IMR-90 (cell line): ENCODE measurements around the gene CABP4. TPM values are rescaled to one million over a fixed set of nuclear protein-coding genes. Genes with fewer than 3 reads are reported as not detected.

Experiments used
- ATAC-seq: fragments of 200-7000 bp; cut with Tn5 transposase; 2 replicates; pipeline ENCODE4 v1.9.1; 2020; ENCODE audit warnings: low read depth, mild to moderate bottlenecking, moderate library complexity
- BruUV-seq: library from RNA; stranded (reverse); fragments of 400-500 nt; replicated peaks from 2 replicates; lab custom pipeline; 2021; lab: Mats Ljungman, UMichigan
- CTCF ChIA-PET: fragments of 300-600 bp; formaldehyde crosslinking; extraction: SDS; loops from one replicate; lab custom pipeline; 2021; ENCODE audit warnings: antibody characterized with exemption; lab: Yijun Ruan, JAX
- POLR2A ChIA-PET: fragments of 300-600 bp; sonication (Branson Sonifier 250); formaldehyde crosslinking; loops from one replicate; lab custom pipeline; 2022; ENCODE audit warnings: antibody characterized with exemption; ENCODE audit not compliant: unreplicated experiment; lab: Charles Lee
- DNase-seq: peaks from one replicate; pipeline ENCODE4 v3.0.0; 2013
- H2AFZ ChIP-seq: replicated peaks from 2 replicates; pipeline ENCODE3; 2013; ENCODE audit warnings: low read length, mild to moderate bottlenecking; ENCODE audit not compliant: poor library complexity
- H2AK5ac ChIP-seq: 2 replicates; pipeline ENCODE4 v1.6.1; 2013; ENCODE audit warnings: low read depth, low read length, inconsistent platforms
- H2AK9ac ChIP-seq: replicated peaks from 2 replicates; pipeline ENCODE3; 2013; ENCODE audit warnings: mild to moderate bottlenecking, low read depth, low read length, moderate library complexity; ENCODE audit not compliant: poor library complexity
- H2BK120ac ChIP-seq: 2 replicates; pipeline ENCODE4 v1.6.1; 2013; ENCODE audit warnings: low read depth, low read length, inconsistent platforms
- H2BK15ac ChIP-seq: 3 replicates; pipeline ENCODE4 v1.6.1; 2013; ENCODE audit warnings: low read depth, low read length, inconsistent platforms
- H2BK20ac ChIP-seq: 2 replicates; pipeline ENCODE4 v1.6.1; 2013; ENCODE audit warnings: low read depth, mild to moderate bottlenecking, inconsistent platforms, low read length, moderate library complexity
- H2BK5ac ChIP-seq: 2 replicates; pipeline ENCODE4 v1.6.1; 2013; ENCODE audit warnings: mild to moderate bottlenecking, low read depth, low read length, inconsistent platforms; ENCODE audit not compliant: poor library complexity, severe bottlenecking
- H3K14ac ChIP-seq: replicated peaks from 2 replicates; pipeline ENCODE4 v1.6.1; 2013; ENCODE audit warnings: low read depth, low read length, inconsistent platforms
- H3K18ac ChIP-seq: 2 replicates; pipeline ENCODE4 v1.6.1; 2013; ENCODE audit warnings: low read depth, low read length, control low read depth
- H3K23ac ChIP-seq: 2 replicates; pipeline ENCODE4 v1.6.1; 2013; ENCODE audit warnings: low read depth, low read length, inconsistent platforms
- H3K27ac ChIP-seq: 2 replicates; pipeline ENCODE4 v1.5.1; 2013; ENCODE audit warnings: mild to moderate bottlenecking, control low read depth, low read length; ENCODE audit not compliant: insufficient read depth
- H3K27me3 ChIP-seq: 2 replicates; pipeline ENCODE4 v1.6.1; 2013; ENCODE audit warnings: low read length; ENCODE audit not compliant: control insufficient read depth, insufficient read depth
- H3K36me3 ChIP-seq: 2 replicates; pipeline ENCODE4 v1.6.1; 2013; ENCODE audit warnings: low read length, mixed read lengths; ENCODE audit not compliant: control insufficient read depth, insufficient read depth
- H3K4ac ChIP-seq: 2 replicates; pipeline ENCODE4 v1.6.1; 2013; ENCODE audit warnings: low read depth, low read length, inconsistent platforms
- H3K4me1 ChIP-seq: 2 replicates; pipeline ENCODE4 v1.6.1; 2013; ENCODE audit warnings: low read length, mixed read lengths; ENCODE audit not compliant: control insufficient read depth, insufficient read depth
- H3K4me2 ChIP-seq: 2 replicates; pipeline ENCODE4 v1.6.1; 2013; ENCODE audit warnings: low read depth, mild to moderate bottlenecking, control low read depth, low read length, moderate library complexity
- H3K4me3 ChIP-seq: 2 replicates; pipeline ENCODE4 v1.5.1; 2013; ENCODE audit warnings: low read depth, mild to moderate bottlenecking, control low read depth, low read length, moderate library complexity; ENCODE audit not compliant: insufficient read depth
- H3K56ac ChIP-seq: 2 replicates; pipeline ENCODE4 v1.6.1; 2013; ENCODE audit warnings: low read length, inconsistent platforms; ENCODE audit not compliant: insufficient read depth; ENCODE audit errors: extremely low read depth
- H3K79me1 ChIP-seq, 2 experiments: 2 replicates each; pipeline ENCODE4 v1.6.1; 2013; ENCODE audit warnings: low read length in 2 of 2, inconsistent platforms in 1 of 2, low read depth in 1 of 2
- H3K9ac ChIP-seq: 2 replicates; pipeline ENCODE4 v1.6.1; 2013; ENCODE audit warnings: low read depth, low read length, control low read depth
- H3K9me1 ChIP-seq: 2 replicates; pipeline ENCODE4 v1.6.1; 2013; ENCODE audit warnings: low read length, inconsistent platforms; ENCODE audit not compliant: insufficient read depth
- H3K9me3 ChIP-seq: 2 replicates; pipeline ENCODE4 v1.6.1; 2013; ENCODE audit warnings: low read length; ENCODE audit not compliant: control insufficient read depth, insufficient read depth
- H4K20me1 ChIP-seq: 2 replicates; pipeline ENCODE4 v1.6.1; 2013; ENCODE audit warnings: low read length, inconsistent platforms; ENCODE audit not compliant: insufficient read depth
- H4K5ac ChIP-seq: 2 replicates; pipeline ENCODE4 v1.6.1; 2013; ENCODE audit warnings: mild to moderate bottlenecking, low read depth, low read length, control low read depth
- H4K8ac ChIP-seq, 2 experiments: 2 replicates each; pipeline ENCODE4 v1.6.1; 2013; ENCODE audit warnings: low read depth in 2 of 2, low read length in 2 of 2, control low read depth in 1 of 2, inconsistent platforms in 1 of 2
- H4K91ac ChIP-seq: 2 replicates; pipeline ENCODE4 v1.6.1; 2013; ENCODE audit warnings: low read depth, low read length, inconsistent platforms; ENCODE audit not compliant: insufficient read depth
- BHLHE40 ChIP-seq: fragments of 150-350 bp; IDR thresholded peaks from 2 replicates; pipeline ENCODE4 v1.6.1; 2016; ENCODE audit warnings: mild to moderate bottlenecking, low read depth, low read length
- CEBPB ChIP-seq: IDR thresholded peaks from 2 replicates; pipeline ENCODE4 v1.6.1; 2012; ENCODE audit warnings: low read depth, low read length, improper control_type of control experiment
- CHD1 ChIP-seq: IDR thresholded peaks from 2 replicates; pipeline ENCODE4 v1.6.1; 2012; ENCODE audit warnings: low read depth, low read length, improper control_type of control experiment
- CTCF ChIP-seq: conservative IDR thresholded peaks from 2 replicates; pipeline ENCODE4 v1.5.1; 2012; ENCODE audit warnings: mild to moderate bottlenecking, low read depth, low read length, improper control_type of control experiment
- ELK1 ChIP-seq: fragments of 150-350 bp; IDR thresholded peaks from 2 replicates; pipeline ENCODE4 v1.6.1; 2016; ENCODE audit warnings: low read depth, mild to moderate bottlenecking, low read length, moderate library complexity, borderline replicate concordance
- FOS ChIP-seq: fragments of 150-350 bp; IDR thresholded peaks from 2 replicates; pipeline ENCODE4 v1.6.1; 2016; ENCODE audit warnings: low read depth, low read length
- MAZ ChIP-seq: IDR thresholded peaks from 2 replicates; pipeline ENCODE4 v1.6.1; 2012; ENCODE audit warnings: low read depth, mild to moderate bottlenecking, low read length, improper control_type of control experiment, moderate library complexity, borderline replicate concordance
- MXI1 ChIP-seq: IDR thresholded peaks from 2 replicates; pipeline ENCODE4 v1.6.1; 2012; ENCODE audit warnings: low read depth, mild to moderate bottlenecking, low read length, moderate library complexity, borderline replicate concordance
- NFE2L2 ChIP-seq: fragments of 150-350 bp; IDR thresholded peaks from 2 replicates; pipeline ENCODE4 v1.6.1; 2016; ENCODE audit warnings: low read depth, mild to moderate bottlenecking, low read length
- RAD21 ChIP-seq: IDR thresholded peaks from 2 replicates; pipeline ENCODE4 v1.6.1; 2012; ENCODE audit warnings: low read length, improper control_type of control experiment
- RCOR1 ChIP-seq: IDR thresholded peaks from 2 replicates; pipeline ENCODE4 v1.6.1; 2012; ENCODE audit warnings: mild to moderate bottlenecking, low read length, improper control_type of control experiment; ENCODE audit not compliant: insufficient replicate concordance
- SMC3 ChIP-seq: fragments of 150-350 bp; IDR thresholded peaks from 2 replicates; pipeline ENCODE4 v1.6.1; 2016; ENCODE audit warnings: low read depth, mild to moderate bottlenecking, antibody characterized with exemption, low read length, moderate library complexity
- USF2 ChIP-seq: fragments of 150-350 bp; IDR thresholded peaks from 2 replicates; pipeline ENCODE4 v1.6.1; 2017; ENCODE audit warnings: mild to moderate bottlenecking, antibody characterized with exemption, low read length, low read depth
- WGBS, 2 experiments: methylation state at CpG; one replicate each; pipeline versions ENCODE4 v1.1.5 to v1.1.7; 2013; ENCODE audit warnings: missing lambda C conversion rate in 2 of 2; ENCODE audit not compliant: insufficient read length in 1 of 2; ENCODE audit errors: extremely low coverage in 2 of 2; 5-methylcytosine and 5-hydroxymethylcytosine counted together
- dilution Hi-C: fragments of 300-500 bp; cut with HindIII; formaldehyde crosslinking; loops from one replicate; pipeline ENCODE4 v1.14.3; 2018; ENCODE audit warnings: low sequenced_read_pairs; ENCODE audit not compliant: unreplicated experiment
- in situ Hi-C: fragments of 300-500 bp; cut with MboI; formaldehyde crosslinking; loops from 3 replicates; pipeline ENCODE4 v1.14.3; 2019; ENCODE audit warnings: low sequenced_read_pairs, inconsistent platforms, mixed read lengths
- intact Hi-C: fragments of 100-400 bp; cut with micrococcal nuclease; formaldehyde crosslinking; loops from 2 replicates; pipeline ENCODE4 v1.10.0; 2022
- polyA plus RNA-seq, 3 experiments: library from polyadenylated mRNA; depleted of rRNA; stranded (reverse); fragments of >200 nt; gene quantifications; 2 replicates each; pipeline ENCODE4 v1.2.3, GENCODE V29; 2012; ENCODE audit warnings: low replicate concordance in 1 of 3
- total RNA-seq: library from RNA; depleted of rRNA; stranded (reverse); fragments of >200 nt; gene quantifications from 2 replicates; pipeline ENCODE4 v1.2.3, GENCODE V29; 2012

CABP4 gene
- total and polyA plus RNA-seq, 2 of the 4 experiments (the other 2 are of a cell fraction): not detected

- Histone ChIP-seq H3K9me3 (no peaks in the 10 kb centered on the region), H3K56ac (no peak overlapping the region), H4K91ac (no peak overlapping the region), H3K4ac (no peak overlapping the region), H4K5ac (no peak overlapping the region), H3K4me1 (no peaks in the 10 kb centered on the region), H3K27me3 (no peaks in the 10 kb centered on the region), H2AK9ac (peak overlapping the region; percentile 37), H3K9ac (no peak overlapping the region), H4K8ac (no peak overlapping the region), H3K18ac (no peak overlapping the region), H2AFZ (no peak overlapping the region), H3K36me3 (peaks cover 57% of the 10 kb centered on the region), H2AK5ac (no peak overlapping the region), H3K4me3 (no peak overlapping the region), H3K9me1 (peaks cover 4% of the 10 kb centered on the region; the same call in 1 of the 2 replicates), H2BK15ac (no peak overlapping the region), H2BK120ac (no peak overlapping the region), H3K23ac (no peak overlapping the region), H3K79me1 (no peaks in the 10 kb centered on the region), H2BK5ac (no peak overlapping the region), H3K27ac (no peak overlapping the region), H4K20me1 (no peaks in the 10 kb centered on the region; the same call in 1 of the 2 replicates), H3K4me2 (no peak overlapping the region), H3K14ac (no peak overlapping the region), H2BK20ac (no peak overlapping the region)
- in situ Hi-C loops: no loop called here
- dilution Hi-C loops: no loop called here
- ATAC-seq (no peak), DNase-seq (no peak)
- ChIA-PET CTCF (no interaction called here), POLR2A (no interaction called here)
- WGBS, 2 experiments: 91% methylated on average over 21 of the region's 46 CpGs; no CpG with 5 or more reads in 1 of the 2 experiments
- TF ChIP-seq MAZ (no peak), RAD21 (no peak), ELK1 (no peak), FOS (no peak), NFE2L2 (no peak), USF2 (no peak), SMC3 (no peak), CTCF (no peak), BHLHE40 (no peak), RCOR1 (no peak), CEBPB (no peak), CHD1 (no peak), MXI1 (no peak)
- BruUV-seq: no TSS peak
- intact Hi-C loops: no loop called here
Measured at GRCh38 chr11:67492801-67493547, 37.8 kb downstream of the CABP4 start.
